Testis (tissue), 3 donors: ENCODE measurements around the gene NIPAL1. TPM values are rescaled to one million over a fixed set of nuclear protein-coding genes. Genes with fewer than 3 reads are reported as not detected.

Experiments used
- DNase-seq: peaks from one replicate; pipeline ENCODE4 v3.0.0-alpha.2; 2019
- H3K27ac ChIP-seq, 2 donors: fragments of 200-600 bp; sonication (generic); one replicate each; pipeline ENCODE4 v1.5.1; 2019
- H3K27me3 ChIP-seq: fragments of 200-600 bp; sonication (generic); one replicate; pipeline ENCODE4 v1.5.1; 2019
- H3K36me3 ChIP-seq: fragments of 200-600 bp; sonication (generic); one replicate; pipeline ENCODE4 v1.5.1; 2017; ENCODE audit warnings: low read depth; ENCODE audit errors: missing control alignments
- H3K4me1 ChIP-seq: fragments of 200-600 bp; sonication (generic); one replicate; pipeline ENCODE4 v1.5.1; 2019
- H3K4me3 ChIP-seq, 2 donors: fragments of 200-600 bp; sonication (generic); one replicate each; pipeline ENCODE4 v1.5.1; 2017 to 2019
- H3K9me3 ChIP-seq: fragments of 200-600 bp; sonication (generic); one replicate; pipeline ENCODE4 v1.5.1; 2017
- CTCF ChIP-seq, 3 experiments: fragments of 450-650 bp in 2 of 3; fragments of 200-600 bp in 1 of 3; sonication (generic) in 1 of 3; IDR thresholded peaks; one replicate each; pipeline ENCODE4 v1.5.1; 2016 to 2019; ENCODE audit warnings: antibody characterized with exemption in 3 of 3, mild to moderate bottlenecking in 2 of 3, moderate library complexity in 1 of 3
- POLR2A ChIP-seq: fragments of 450-650 bp; IDR thresholded peaks from one replicate; pipeline ENCODE4 v1.6.1; 2017; ENCODE audit warnings: antibody characterized with exemption, mild to moderate bottlenecking, moderate library complexity
- WGBS, 2 donors: methylation state at CpG; one replicate each; pipeline ENCODE4 v1.1.5; 2018; 5-methylcytosine and 5-hydroxymethylcytosine counted together
- intact Hi-C: fragments of 100-400 bp; cut with DNase I; formaldehyde crosslinking; loops from one replicate; pipeline ENCODE4 v1.15.1; 2023; ENCODE audit warnings: low total_unique reads
- polyA plus RNA-seq: library from polyadenylated mRNA; stranded (reverse); fragments of 350-450 nt; fragmentation: Illumina TruSeq; extraction: RNeasy Lipid Tissue Mini Kit (QIAGEN cat#74804); gene quantifications from one replicate; pipeline ENCODE4 v1.2.3, GENCODE V29; 2014; ENCODE audit warnings: low read depth, low replicate concordance; ENCODE audit not compliant: insufficient read depth
- total RNA-seq, 2 donors: library from RNA; depleted of rRNA; stranded (reverse); fragments of >200 nt; gene quantifications; one replicate each; pipeline ENCODE4 v1.2.3, GENCODE V29; 2016

Gene NIPAL1
- total and polyA plus RNA-seq, 3 donors from 2014 or later, result 0.79 to 3.2 (median 2.3) TPM

GRCh38 chr4:48068182-48068581, 51.6 kb downstream of the NIPAL1 start:
- whole genome bisulfite sequencing, 2 donors, result 76 to 87% methylated on average over 2 of the region's 2 CpGs

GRCh38 chr4:48069026-48069425, 52.5 kb downstream of the NIPAL1 start:
- intact Hi-C loops, result no loop called here
- no peak overlapping the region for H3K4me3 ChIP-seq
- H3K4me1 ChIP-seq, result no peaks in the 10 kb centered on the region
- no peak for DNase-seq
- H3K36me3 ChIP-seq, result no peaks in the 10 kb centered on the region
- WGBS, 2 donors, result 41 to 46% methylated on average over 2 of the region's 2 CpGs
- no peaks in the 10 kb centered on the region for H3K27me3 ChIP-seq
- H3K27ac ChIP-seq, result no peak overlapping the region
- TF ChIP-seq CTCF (IDR thresholded peaks at IDR 0.05), result no peak
- TF ChIP-seq POLR2A, result no peak
- no peaks in the 10 kb centered on the region for H3K9me3 ChIP-seq

More at GRCh38 chr4:48068182-48068581, 51.6 kb downstream of the NIPAL1 start:
- H3K27me3 ChIP-seq, result no peaks in the 10 kb centered on the region
- no peaks in the 10 kb centered on the region for H3K9me3 ChIP-seq
- no peaks in the 10 kb centered on the region for H3K36me3 ChIP-seq
- no peak for DNase-seq
- H3K27ac ChIP-seq, result no peak overlapping the region
- no peaks in the 10 kb centered on the region for H3K4me1 ChIP-seq
- intact Hi-C loops, result no loop called here
- TF ChIP-seq POLR2A (no peak), CTCF (IDR thresholded peaks at IDR 0.05) (no peak)
- H3K4me3 ChIP-seq, result no peak overlapping the region

- WGBS, 2 donors, result 79 to 90% methylated on average over 3 of the region's 3 CpGs
- Histone ChIP-seq H3K4me3 (no peak overlapping the region), H3K27me3 (no peaks in the 10 kb centered on the region), H3K27ac (no peak overlapping the region), H3K9me3 (no peaks in the 10 kb centered on the region), H3K4me1 (no peaks in the 10 kb centered on the region), H3K36me3 (no peaks in the 10 kb centered on the region)
- intact Hi-C loops, result no loop called here
- no peak for TF ChIP-seq CTCF (IDR thresholded peaks at IDR 0.05)
- no peak for TF ChIP-seq POLR2A
- DNase-seq, result no peak
These were observed 54.6 kb downstream of the NIPAL1 start for GRCh38 chr4:48071191-48071590.

- Histone ChIP-seq H3K27ac (no peak overlapping the region), H3K36me3 (no peaks in the 10 kb centered on the region), H3K9me3 (no peaks in the 10 kb centered on the region), H3K4me1 (no peaks in the 10 kb centered on the region), H3K4me3 (no peak overlapping the region), H3K27me3 (no peaks in the 10 kb centered on the region)
- WGBS, 2 donors, result 59 to 73% methylated on average over 3 of the region's 3 CpGs
- no peak for TF ChIP-seq CTCF (IDR thresholded peaks at IDR 0.05)
- intact Hi-C loops, result no loop called here
- no peak for DNase-seq
These were observed 57.1 kb downstream of the NIPAL1 start for GRCh38 chr4:48073567-48074103.

- Histone ChIP-seq H3K4me3 (no peak overlapping the region), H3K27ac (no peak overlapping the region), H3K27me3 (no peaks in the 10 kb centered on the region), H3K36me3 (no peaks in the 10 kb centered on the region), H3K9me3 (no peaks in the 10 kb centered on the region), H3K4me1 (no peaks in the 10 kb centered on the region)
- intact Hi-C loops, result no loop called here
- DNase-seq, result no peak
- WGBS, 2 donors, result 76 to 84% methylated on average over 1 of the region's 1 CpG
- no peak for TF ChIP-seq CTCF (IDR thresholded peaks at IDR 0.05)
- TF ChIP-seq POLR2A, result no peak
These were observed 58.1 kb downstream of the NIPAL1 start for GRCh38 chr4:48074657-48075056.
